H1 (cell line): ENCODE data around the gene ALOX15. TPM values are rescaled to one million over a fixed set of nuclear protein-coding genes. Genes with fewer than 3 reads are reported as not detected.
A peak's percentile ranks its signal among the peaks of the same experiment; 100 is the strongest.

Experiments
- CTCF ChIA-PET: fragments of 300-600 bp; sonication (Branson Sonifier 250); formaldehyde crosslinking; loops from one replicate; lab custom pipeline; 2021; ENCODE audit not compliant: partially characterized antibody; lab: Charles Lee
- POLR2A ChIA-PET: fragments of 300-600 bp; sonication (Branson Sonifier 250); formaldehyde crosslinking; loops from one replicate; lab custom pipeline; 2021; ENCODE audit warnings: inconsistent platforms; ENCODE audit not compliant: partially characterized antibody; lab: Charles Lee
- DNase-seq, 2 experiments: peaks; one replicate each; pipeline versions ENCODE4 v3.0.0 to v3.0.0-alpha.2; 2010 to 2022; ENCODE audit warnings: low spot score in 2 of 2, low read depth in 1 of 2, mixed read lengths in 1 of 2
- FAIRE-seq: peaks from 2 replicates; lab custom pipeline; 2011; peaks lifted over from hg19 to GRCh38; lab: Jason Lieb, UNC
- H2AFZ ChIP-seq: 2 replicates; pipeline ENCODE4 v1.8.1; 2012; ENCODE audit warnings: low read length, inconsistent platforms
- H2AK5ac ChIP-seq: 2 replicates; pipeline ENCODE4 v1.6.1; 2013; ENCODE audit warnings: low read depth, low read length
- H2BK120ac ChIP-seq: replicated peaks from 2 replicates; pipeline ENCODE3; 2013; ENCODE audit warnings: low read depth, low read length, inconsistent platforms
- H2BK12ac ChIP-seq: 2 replicates; pipeline ENCODE4 v1.6.1; 2013; ENCODE audit warnings: low read depth, low read length
- H2BK15ac ChIP-seq: 2 replicates; pipeline ENCODE4 v1.6.1; 2013; ENCODE audit warnings: low read length
- H2BK20ac ChIP-seq: 2 replicates; pipeline ENCODE4 v1.6.1; 2013; ENCODE audit warnings: low read length
- H2BK5ac ChIP-seq: 2 replicates; pipeline ENCODE4 v1.6.1; 2013; ENCODE audit warnings: low read depth, low read length
- H3K14ac ChIP-seq: 2 replicates; pipeline ENCODE4 v1.6.1; 2013; ENCODE audit warnings: inconsistent platforms; ENCODE audit not compliant: insufficient read length
- H3K18ac ChIP-seq: 2 replicates; pipeline ENCODE4 v1.6.1; 2013; ENCODE audit warnings: low read length; ENCODE audit errors: extremely low read depth
- H3K23ac ChIP-seq: 2 replicates; pipeline ENCODE4 v1.6.1; 2013; ENCODE audit warnings: inconsistent platforms; ENCODE audit not compliant: insufficient read length
- H3K23me2 ChIP-seq: 2 replicates; pipeline ENCODE4 v1.6.1; 2013; ENCODE audit warnings: low read depth, low read length
- H3K27ac ChIP-seq: 2 replicates; pipeline ENCODE4 v1.6.1; 2011; ENCODE audit warnings: low read depth, low read length, inconsistent platforms
- H3K27me3 ChIP-seq, 4 experiments: replicated peaks in 1 of 4; 1 replicate in 1 of 4; 2 replicates in 3 of 4; pipeline versions ENCODE4 v1.6.1 to v1.8.1; 2011 to 2013; ENCODE audit warnings: low read length in 3 of 4, mild to moderate bottlenecking in 3 of 4, inconsistent platforms in 2 of 4, mixed read lengths in 2 of 4, moderate library complexity in 1 of 4; ENCODE audit not compliant: control insufficient read depth in 3 of 4, insufficient read depth in 3 of 4; ENCODE audit errors: extremely low read depth in 1 of 4
- H3K36me3 ChIP-seq, 4 experiments: 2 replicates each; pipeline versions ENCODE4 v1.6.1 to v1.8.1; 2011 to 2013; ENCODE audit warnings: mild to moderate bottlenecking in 4 of 4, low read length in 3 of 4, moderate library complexity in 2 of 4, control low read depth in 1 of 4, inconsistent platforms in 1 of 4; ENCODE audit not compliant: insufficient read depth in 4 of 4, control insufficient read depth in 2 of 4
- H3K4ac ChIP-seq: replicated peaks from 2 replicates; pipeline ENCODE3; 2013; ENCODE audit warnings: low read length, low read depth, mixed read lengths, inconsistent platforms; ENCODE audit not compliant: insufficient read length
- H3K4me1 ChIP-seq, 4 experiments: replicated peaks in 1 of 4; 1 replicate in 1 of 4; 2 replicates in 3 of 4; pipeline versions ENCODE4 v1.6.1 to v1.8.1; 2011 to 2013; ENCODE audit warnings: low read length in 3 of 4, inconsistent platforms in 2 of 4, mixed read lengths in 1 of 4; ENCODE audit not compliant: insufficient read depth in 4 of 4, control insufficient read depth in 3 of 4
- H3K4me2 ChIP-seq, 2 experiments: 2 replicates each; pipeline versions ENCODE4 v1.6.1 to v1.8.1; 2011 to 2013; ENCODE audit warnings: low read depth in 2 of 2, low read length in 2 of 2, control low read depth in 1 of 2, inconsistent platforms in 1 of 2, mild to moderate bottlenecking in 1 of 2; ENCODE audit not compliant: insufficient read depth in 1 of 2
- H3K4me3 ChIP-seq, 4 experiments: fragments of 200-600, 300-600 bp in 1 of 4; sonication (generic), shearing (Covaris generic), sonication (Bioruptor Twin) in 1 of 4; 2 replicates each; pipeline versions ENCODE4 v1.5.1 to v1.8.1; 2011 to 2016; ENCODE audit warnings: low read length in 4 of 4, low read depth in 3 of 4, control low read depth in 2 of 4, inconsistent platforms in 2 of 4, mild to moderate bottlenecking in 2 of 4, mixed read lengths in 1 of 4, moderate library complexity in 1 of 4; ENCODE audit not compliant: insufficient read depth in 2 of 4; ENCODE audit errors: extremely low read depth in 1 of 4
- H3K56ac ChIP-seq: replicated peaks from 2 replicates; pipeline ENCODE3; 2013; ENCODE audit warnings: low read depth, mild to moderate bottlenecking, mixed read lengths, low read length, inconsistent platforms; ENCODE audit not compliant: insufficient read length
- H3K79me1 ChIP-seq: 2 replicates; pipeline ENCODE4 v1.6.1; 2013; ENCODE audit warnings: low read depth, low read length, control low read depth
- H3K79me2 ChIP-seq, 2 experiments: 2 replicates each; pipeline versions ENCODE4 v1.6.1 to v1.8.1; 2012 to 2013; ENCODE audit warnings: low read length in 2 of 2, mild to moderate bottlenecking in 2 of 2, inconsistent platforms in 1 of 2; ENCODE audit not compliant: insufficient read depth in 2 of 2, control insufficient read depth in 1 of 2
- H3K9ac ChIP-seq, 4 experiments: replicated peaks in 1 of 4; 1 replicate in 1 of 4; 2 replicates in 3 of 4; pipeline versions ENCODE4 v1.6.1 to v1.8.1; 2011 to 2013; ENCODE audit warnings: low read depth in 3 of 4, low read length in 3 of 4, control low read depth in 2 of 4, mild to moderate bottlenecking in 2 of 4, moderate library complexity in 2 of 4, inconsistent platforms in 1 of 4; ENCODE audit errors: extremely low read depth in 1 of 4
- H3K9me3 ChIP-seq, 2 experiments: 2 replicates each; pipeline versions ENCODE4 v1.6.1 to v1.8.1; 2012 to 2013; ENCODE audit warnings: mild to moderate bottlenecking in 2 of 2, moderate library complexity in 2 of 2, control low read depth in 1 of 2, inconsistent platforms in 1 of 2, low read depth in 1 of 2, low read length in 1 of 2, mixed read lengths in 1 of 2; ENCODE audit not compliant: insufficient read depth in 2 of 2
- H4K20me1 ChIP-seq, 2 experiments: replicated peaks in 1 of 2; 2 replicates each; pipeline versions ENCODE3 to v1.8.1; 2011 to 2013; ENCODE audit warnings: inconsistent platforms in 2 of 2, low read length in 2 of 2, mild to moderate bottlenecking in 1 of 2; ENCODE audit not compliant: insufficient read depth in 2 of 2, control insufficient read depth in 1 of 2
- H4K5ac ChIP-seq: 2 replicates; pipeline ENCODE4 v1.6.1; 2013; ENCODE audit warnings: low read length, low read depth, mixed read lengths, inconsistent platforms; ENCODE audit not compliant: insufficient read length
- H4K8ac ChIP-seq: 2 replicates; pipeline ENCODE4 v1.8.0; 2013; ENCODE audit warnings: mild to moderate bottlenecking, moderate library complexity, low read length, inconsistent platforms; ENCODE audit not compliant: insufficient read depth; ENCODE audit errors: extremely low read depth
- H4K91ac ChIP-seq: replicated peaks from 2 replicates; pipeline ENCODE3; 2013; ENCODE audit warnings: low read length, mixed read lengths, inconsistent platforms; ENCODE audit not compliant: insufficient read length
- CEBPB ChIP-seq: IDR thresholded peaks from 2 replicates; pipeline ENCODE4 v1.6.1; 2012; ENCODE audit warnings: low read depth, low read length
- FOSL1 ChIP-seq: IDR thresholded peaks from 2 replicates; pipeline ENCODE4 v1.6.1; 2011; ENCODE audit warnings: mild to moderate bottlenecking, low read depth, low read length, moderate library complexity; ENCODE audit not compliant: insufficient read depth
- POLR2AphosphoS5 ChIP-seq: IDR thresholded peaks from 2 replicates; pipeline ENCODE4 v1.6.1; 2011; ENCODE audit warnings: low read depth, low read length
- SRF ChIP-seq: IDR thresholded peaks from 2 replicates; pipeline ENCODE4 v1.6.1; 2011; ENCODE audit warnings: mild to moderate bottlenecking, low read depth, low read length, moderate library complexity
- YY1 ChIP-seq: IDR thresholded peaks from 2 replicates; pipeline ENCODE4 v1.6.1; 2011; ENCODE audit warnings: low read depth, mild to moderate bottlenecking, low read length
- WGBS, 2 experiments: shearing (Covaris generic) in 1 of 2; methylation state at CpG; one replicate each; pipeline versions ENCODE4 v1.1.6 to v1.1.7; 2013 to 2015; ENCODE audit warnings: low lambda C conversion rate in 2 of 2, mixed read lengths in 2 of 2, inconsistent platforms in 1 of 2, low coverage in 1 of 2, missing lambda C conversion rate in 1 of 2; ENCODE audit not compliant: insufficient replicate concordance in 2 of 2, insufficient coverage in 1 of 2, insufficient read length in 1 of 2; ENCODE audit errors: extremely low coverage in 1 of 2, missing lambda C conversion rate in 1 of 2; 5-methylcytosine and 5-hydroxymethylcytosine counted together
- polyA plus RNA-seq, 7 experiments: library from polyadenylated mRNA; depleted of rRNA in 3 of 7; stranded (reverse) in 5 of 7; unstranded in 2 of 7; fragments of >200 nt in 5 of 7; fragments of 200-250 nt in 2 of 7; gene quantifications; 1 replicate in 5 of 7; 2 replicates in 1 of 7; 4 replicates in 1 of 7; pipeline versions ENCODE4 v1.2.1 to v1.2.3, GENCODE V29; 2011 to 2013; ENCODE audit warnings: missing spikeins in 2 of 7, mixed read lengths in 2 of 7
- total RNA-seq: library from RNA; stranded (reverse); fragmentation: NEBNext Ultra II Directional; extraction: Animal tissue kit (Norgen Biotek cat#: 25700); gene quantifications from 2 replicates; pipeline ENCODE4 v1.2.1, GENCODE V29; 2021

The ALOX15 gene
- total and polyA plus RNA-seq, 2 of the 8 experiments (the other 6 are each of a cell fraction or from before 2014, with no cell fraction given) = 1.5 to 1.7 TPM

- 85% methylated on average over 13 of the region's 22 CpGs; no CpG with 5 or more reads in 1 of the 2 experiments for WGBS, 2 experiments
- no peak overlapping the region for H2BK12ac ChIP-seq
- no peaks in the 10 kb centered on the region for H3K79me1 ChIP-seq
- no peak overlapping the region for H2AK5ac ChIP-seq
- POLR2A ChIA-PET = interaction anchor here (1.2 kb wide), 2 partner anchors 9 to 10 kb away, joined by 3 to 4 read pairs; no protein-coding TSS in a partner anchor
- no peak for FAIRE-seq
- no peak overlapping the region for H2BK20ac ChIP-seq
- no peak overlapping the region for H4K5ac ChIP-seq
- H3K23ac ChIP-seq = no peak overlapping the region
- no peak overlapping the region for H2BK120ac ChIP-seq
- no peak overlapping the region for H3K4me2 ChIP-seq
- no peak overlapping the region for H3K27ac ChIP-seq
- H2BK5ac ChIP-seq = no peak overlapping the region
- peaks cover 0 to 9% (median 5%) of the 10 kb centered on the region in 4 experiments; a peak in 4 of 7 replicates for H3K4me1 ChIP-seq
- H3K56ac ChIP-seq = no peak overlapping the region
- no peaks in the 10 kb centered on the region for H3K9me3 ChIP-seq
- no peak for DNase-seq
- no peak overlapping the region for H3K14ac ChIP-seq
- H3K4ac ChIP-seq = no peak overlapping the region
- no peaks in the 10 kb centered on the region for H3K36me3 ChIP-seq
- H3K79me2 ChIP-seq = no peaks in the 10 kb centered on the region
- H4K91ac ChIP-seq = no peak overlapping the region
- no peak overlapping the region for H2BK15ac ChIP-seq
- peaks cover 8% of the 10 kb centered on the region; the same call in 1 of the 2 replicates for H3K23me2 ChIP-seq
- H3K18ac ChIP-seq = no peak overlapping the region
- H3K4me3 ChIP-seq = no peak overlapping the region
- no peak overlapping the region for H2AFZ ChIP-seq
- CTCF ChIA-PET = interaction anchor here (1.1 to 4.2 kb wide), 5 partner anchors 8 to 36 kb away, joined by 3 to 39 read pairs (median 5); no protein-coding TSS in a partner anchor
- peaks cover 0 to 1% of the 10 kb centered on the region in 2 experiments for H4K20me1 ChIP-seq
- 0 out of 2 replicates have a peak overlapping the region, but pooled peaks have one; percentile 4 for H4K8ac ChIP-seq
- H3K9ac ChIP-seq = no peak overlapping the region
- H3K27me3 ChIP-seq = peaks cover 6 to 28% (median 23%) of the 10 kb centered on the region in 4 experiments; a peak in 6 of 7 replicates
- TF ChIP-seq CEBPB (no peak), SRF (no peak), FOSL1 (no peak), YY1 (no peak), POLR2AphosphoS5 (no peak)
These were observed 52.4 kb downstream of the ALOX15 start for GRCh38 chr17:4588898-4589625.
